Measurements from ENCODE around the gene ZNF646.

- TF ChIP-seq, protein P1, sequence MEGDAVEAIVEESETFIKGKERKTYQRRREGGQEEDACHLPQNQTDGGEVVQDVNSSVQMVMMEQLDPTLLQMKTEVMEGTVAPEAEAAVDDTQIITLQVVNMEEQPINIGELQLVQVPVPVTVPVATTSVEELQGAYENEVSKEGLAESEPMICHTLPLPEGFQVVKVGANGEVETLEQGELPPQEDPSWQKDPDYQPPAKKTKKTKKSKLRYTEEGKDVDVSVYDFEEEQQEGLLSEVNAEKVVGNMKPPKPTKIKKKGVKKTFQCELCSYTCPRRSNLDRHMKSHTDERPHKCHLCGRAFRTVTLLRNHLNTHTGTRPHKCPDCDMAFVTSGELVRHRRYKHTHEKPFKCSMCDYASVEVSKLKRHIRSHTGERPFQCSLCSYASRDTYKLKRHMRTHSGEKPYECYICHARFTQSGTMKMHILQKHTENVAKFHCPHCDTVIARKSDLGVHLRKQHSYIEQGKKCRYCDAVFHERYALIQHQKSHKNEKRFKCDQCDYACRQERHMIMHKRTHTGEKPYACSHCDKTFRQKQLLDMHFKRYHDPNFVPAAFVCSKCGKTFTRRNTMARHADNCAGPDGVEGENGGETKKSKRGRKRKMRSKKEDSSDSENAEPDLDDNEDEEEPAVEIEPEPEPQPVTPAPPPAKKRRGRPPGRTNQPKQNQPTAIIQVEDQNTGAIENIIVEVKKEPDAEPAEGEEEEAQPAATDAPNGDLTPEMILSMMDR (IDR thresholded peaks at IDR 0.05; ENCODE audit: insufficient read depth, low read depth, low read length): no peak
- TF ChIP-seq EZH2 (IDR thresholded peaks at IDR 0.05; ENCODE audit: insufficient read depth, low read length): no peak
These were observed 53.0 kb downstream of the ZNF646 start for GRCh38 chr16:31127182-31127581.
